NB4 (cell line): ENCODE measurements around the gene DDX20.

Experiments
- CTCF ChIP-seq: IDR thresholded peaks from one replicate; pipeline ENCODE4 v1.5.1; 2012; ENCODE audit warnings: low read depth, low read length
- MAX ChIP-seq: IDR thresholded peaks from 2 replicates; pipeline ENCODE4 v1.6.1; 2011; ENCODE audit warnings: low read depth, low read length
- POLR2A ChIP-seq: IDR thresholded peaks from 2 replicates; pipeline ENCODE4 v1.6.1; 2011; ENCODE audit warnings: mild to moderate bottlenecking; ENCODE audit not compliant: insufficient read length; ENCODE audit errors: extremely low read depth

GRCh38 chr1:111805251-111805650, 49.5 kb downstream of the DDX20 start:
- TF ChIP-seq CTCF (no peak), POLR2A (no peak), MAX (no peak)
